ENCODE data around the gene INSC. TPM values are rescaled to one million over a fixed set of nuclear protein-coding genes. Genes with fewer than 3 reads are reported as not detected.

INSC gene
- total and polyA plus RNA-seq, 10 donors = 0.04 to 1.8 (median 0.29) TPM; not detected in 2

DNA sequence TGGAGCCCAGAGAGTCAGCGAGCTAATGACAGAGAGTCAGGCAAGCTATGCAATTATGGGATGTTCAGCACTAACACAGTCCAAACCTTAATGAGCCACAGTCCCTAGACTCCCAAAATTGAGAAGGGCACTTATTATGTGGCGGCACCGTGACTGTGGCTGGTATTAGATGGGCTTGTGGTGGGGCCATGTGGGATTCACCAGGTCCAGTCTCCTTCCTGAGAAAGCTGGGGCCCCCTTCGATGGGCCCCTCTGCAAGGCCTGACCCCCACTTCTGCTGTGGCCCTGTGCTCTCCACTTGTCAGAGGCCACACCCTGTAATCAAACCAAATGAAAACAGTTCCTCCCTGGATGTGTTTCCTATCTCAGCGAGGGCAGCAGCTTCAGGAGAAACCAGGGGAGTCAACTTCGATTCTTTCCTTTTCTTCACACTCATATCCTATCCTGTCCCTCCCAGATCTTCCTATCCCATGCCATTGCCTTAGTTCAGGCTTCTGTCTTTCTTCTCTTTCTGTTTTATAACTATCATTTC lies 42.9 kb downstream of the INSC start:
- Histone ChIP-seq H3K9me3 (no peaks in the 10 kb centered on the region), H3K4me1 (no peaks in the 10 kb centered on the region), H3K27ac (no peak overlapping the region), H3K27me3 (replicated peaks in 1 of 7) (no peaks in the 10 kb centered on the region), H3K36me3 (no peaks in the 10 kb centered on the region), H3K4me3 (no peak overlapping the region)
- DNase-seq = no peak
- TF ChIP-seq POLR2A (IDR thresholded peaks at IDR 0.05) (no peak), POLR2AphosphoS5 (IDR thresholded peaks at IDR 0.05) (no peak)
- TF ChIP-seq, protein P1, sequence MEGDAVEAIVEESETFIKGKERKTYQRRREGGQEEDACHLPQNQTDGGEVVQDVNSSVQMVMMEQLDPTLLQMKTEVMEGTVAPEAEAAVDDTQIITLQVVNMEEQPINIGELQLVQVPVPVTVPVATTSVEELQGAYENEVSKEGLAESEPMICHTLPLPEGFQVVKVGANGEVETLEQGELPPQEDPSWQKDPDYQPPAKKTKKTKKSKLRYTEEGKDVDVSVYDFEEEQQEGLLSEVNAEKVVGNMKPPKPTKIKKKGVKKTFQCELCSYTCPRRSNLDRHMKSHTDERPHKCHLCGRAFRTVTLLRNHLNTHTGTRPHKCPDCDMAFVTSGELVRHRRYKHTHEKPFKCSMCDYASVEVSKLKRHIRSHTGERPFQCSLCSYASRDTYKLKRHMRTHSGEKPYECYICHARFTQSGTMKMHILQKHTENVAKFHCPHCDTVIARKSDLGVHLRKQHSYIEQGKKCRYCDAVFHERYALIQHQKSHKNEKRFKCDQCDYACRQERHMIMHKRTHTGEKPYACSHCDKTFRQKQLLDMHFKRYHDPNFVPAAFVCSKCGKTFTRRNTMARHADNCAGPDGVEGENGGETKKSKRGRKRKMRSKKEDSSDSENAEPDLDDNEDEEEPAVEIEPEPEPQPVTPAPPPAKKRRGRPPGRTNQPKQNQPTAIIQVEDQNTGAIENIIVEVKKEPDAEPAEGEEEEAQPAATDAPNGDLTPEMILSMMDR (IDR thresholded peaks at IDR 0.05 in 8 of 11, conservative IDR thresholded peaks at IDR 0.05 in 3 of 11) = no peak
- intact Hi-C loops (cut with DNase I; ENCODE audit: low total_unique reads) = no loop called here
- 74 to 83% (median 80%) methylated on average over 6 of the region's 6 CpGs for WGBS, 5 donors

DNA sequence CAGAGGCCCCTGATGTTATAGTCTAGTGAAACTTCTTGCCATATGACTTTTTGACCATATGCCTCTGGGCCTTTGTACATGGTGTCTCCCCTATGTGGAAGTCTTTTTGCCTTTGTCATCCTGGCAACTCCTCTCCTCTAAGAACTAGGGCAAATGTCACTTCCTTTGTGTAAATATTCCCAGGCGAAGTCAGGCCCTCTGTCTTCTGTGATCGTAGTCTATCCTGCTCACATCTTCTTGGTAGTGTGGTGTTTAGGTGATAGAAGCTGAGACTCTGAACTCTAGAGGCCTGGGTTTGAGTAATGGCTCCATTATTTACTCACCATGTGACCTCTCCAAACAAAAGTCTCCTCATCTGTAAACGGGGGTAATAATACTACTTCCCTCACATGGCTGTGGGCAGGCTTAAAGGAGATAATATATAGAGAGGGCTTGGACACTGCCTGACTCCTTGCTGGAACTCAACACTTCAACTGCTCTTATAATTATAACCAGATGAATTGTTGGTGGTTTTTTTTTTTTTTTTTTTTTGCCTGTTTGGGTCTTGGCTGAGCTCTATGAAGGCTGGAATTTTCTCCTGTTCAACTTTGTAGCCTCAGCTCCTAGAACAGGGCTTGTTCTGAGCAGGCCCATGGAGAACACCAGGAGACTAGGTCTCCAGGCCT lies 43.8 kb downstream of the INSC start:
- no peak overlapping the region for H3K4me3 ChIP-seq
- DNase-seq = no peak
- no peak overlapping the region for H3K27ac ChIP-seq
- 59 to 73% (median 67%) methylated on average over 3 of the region's 3 CpGs for WGBS, 5 donors
- no peaks in the 10 kb centered on the region for H3K36me3 ChIP-seq
- H3K9me3 ChIP-seq = no peaks in the 10 kb centered on the region
- TF ChIP-seq POLR2AphosphoS5 (IDR thresholded peaks at IDR 0.05) = no peak
- TF ChIP-seq, protein P1 (IDR thresholded peaks at IDR 0.05 in 8 of 11, conservative IDR thresholded peaks at IDR 0.05 in 3 of 11) = no peak
- TF ChIP-seq POLR2A (IDR thresholded peaks at IDR 0.05) = no peak
- peaks cover 0 to under 1% (median 0%) of the 10 kb centered on the region in 6 donors for H3K4me1 ChIP-seq
- intact Hi-C loops (cut with DNase I; ENCODE audit: low total_unique reads) = no loop called here
- H3K27me3 ChIP-seq (replicated peaks in 1 of 7) = no peaks in the 10 kb centered on the region

DNA sequence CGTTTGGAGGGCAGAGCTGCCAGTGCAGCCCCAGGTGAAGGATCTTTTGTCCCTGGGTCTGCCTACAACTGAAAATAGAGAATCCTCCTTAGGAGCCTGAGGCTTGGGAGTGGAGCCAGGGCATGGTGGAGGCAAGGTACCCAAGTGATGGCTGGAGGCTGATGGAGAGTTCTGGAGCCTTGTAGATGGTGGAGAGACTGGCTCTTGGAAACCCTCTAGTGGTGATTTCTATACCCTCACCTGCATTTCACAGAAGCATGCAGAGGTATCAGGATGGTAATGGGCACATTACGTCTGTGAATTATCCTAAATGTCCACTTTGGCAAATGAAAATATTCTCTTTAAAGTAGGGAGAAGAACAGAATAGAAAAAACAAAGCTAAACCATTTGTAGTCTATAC lies 44.4 kb downstream of the INSC start:
- Histone ChIP-seq H3K4me3 (no peak overlapping the region), H3K27ac (no peak overlapping the region)

DNA sequence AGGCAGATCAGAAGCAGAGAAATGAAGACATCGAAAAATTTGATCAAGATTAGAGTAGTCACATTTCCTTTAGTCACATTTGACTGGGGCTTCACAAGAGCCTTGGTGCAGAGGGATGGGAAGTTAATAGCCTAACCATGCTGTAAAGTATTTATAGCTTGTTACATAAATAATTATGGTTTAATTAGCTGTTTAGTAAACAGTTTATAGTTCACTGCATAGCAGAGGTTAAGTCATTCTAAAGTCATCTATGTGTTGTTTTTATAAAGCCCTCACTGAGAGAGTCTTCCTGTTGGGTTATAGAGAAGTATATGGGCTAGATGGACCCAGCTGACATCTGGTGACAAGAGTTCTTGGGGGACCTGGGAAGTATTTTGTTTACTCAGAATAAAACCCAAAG lies 47.1 kb downstream of the INSC start:
- 69 to 78% (median 75%) methylated on average over 1 of the region's 1 CpG for WGBS, 5 donors
- no peaks in the 10 kb centered on the region for H3K9me3 ChIP-seq
- no peaks in the 10 kb centered on the region for H3K27me3 ChIP-seq (replicated peaks in 1 of 7)
- TF ChIP-seq POLR2AphosphoS5 (IDR thresholded peaks at IDR 0.05) = no peak
- TF ChIP-seq POLR2A (IDR thresholded peaks at IDR 0.05) = no peak
- TF ChIP-seq, protein P1 (IDR thresholded peaks at IDR 0.05 in 8 of 11, conservative IDR thresholded peaks at IDR 0.05 in 3 of 11) = no peak
- intact Hi-C loops (cut with DNase I; ENCODE audit: low total_unique reads) = no loop called here
- H3K27ac ChIP-seq = no peak overlapping the region
- no peak overlapping the region for H3K4me3 ChIP-seq
- H3K4me1 ChIP-seq = peaks cover 0 to 4% (median 0%) of the 10 kb centered on the region in 6 donors
- no peak for DNase-seq
- no peaks in the 10 kb centered on the region for H3K36me3 ChIP-seq

More for the DNA sequence above, 44.4 kb downstream of the INSC start:
- Histone ChIP-seq H3K4me1 (peaks cover 0 to 4% (median 0%) of the 10 kb centered on the region in 6 donors), H3K27me3 (replicated peaks in 1 of 7) (no peaks in the 10 kb centered on the region), H3K9me3 (no peaks in the 10 kb centered on the region), H3K36me3 (no peaks in the 10 kb centered on the region)
- TF ChIP-seq, protein P1 (IDR thresholded peaks at IDR 0.05 in 8 of 11, conservative IDR thresholded peaks at IDR 0.05 in 3 of 11) = peak in 5 of 11 experiments; percentile 15 to 39 (median 30)
- TF ChIP-seq POLR2AphosphoS5 (IDR thresholded peaks at IDR 0.05) = no peak
- DNase-seq = no peak
- WGBS, 5 donors = 39 to 90% (median 59%) methylated on average over 2 of the region's 2 CpGs
- intact Hi-C loops (cut with DNase I; ENCODE audit: low total_unique reads) = no loop called here

Measured in spleen (tissue), 11 donors.